ENCODE data around the gene DTL.

DTL gene

DNA sequence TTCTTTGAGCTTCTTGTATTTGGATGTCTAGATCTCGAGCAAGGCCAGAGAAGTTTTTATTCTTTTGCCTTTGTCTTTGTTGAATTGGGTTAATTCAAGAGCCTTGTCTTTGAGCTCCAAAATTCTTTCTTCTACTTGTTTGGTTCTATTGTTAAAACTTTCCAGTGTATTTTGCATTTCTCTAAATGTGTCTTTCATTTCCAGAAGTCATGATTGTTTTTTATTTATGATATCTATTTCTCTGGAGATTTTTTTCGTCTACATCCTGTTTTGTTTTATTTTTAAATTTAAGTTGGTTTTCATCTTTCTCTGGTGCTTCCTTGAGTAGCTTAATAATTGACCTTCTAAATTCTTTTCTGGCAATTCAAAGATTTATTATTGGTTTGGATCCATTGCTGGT, 61.8 kb downstream of the DTL start:
- no peak for DNase-seq (ENCODE audit: low spot score)

DNA sequence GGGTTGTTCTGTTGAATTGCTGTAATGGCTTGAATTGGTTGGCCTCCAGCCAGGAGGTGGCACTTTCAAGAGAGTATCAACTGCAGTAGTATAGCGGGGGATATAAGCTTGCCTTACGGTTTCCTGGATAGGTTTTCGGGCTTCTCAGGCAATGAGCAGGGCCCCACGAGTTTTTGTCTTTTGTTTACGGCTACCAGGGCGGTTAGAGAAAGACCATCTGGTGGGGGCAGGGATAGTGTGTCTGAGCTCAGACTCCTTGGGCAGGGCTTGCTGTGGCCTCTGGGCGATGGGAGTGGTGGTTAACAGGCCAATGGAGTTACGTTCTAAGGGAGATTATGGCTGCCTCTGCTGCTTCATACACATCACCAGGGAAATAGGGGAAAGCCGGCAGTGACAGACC, 62.8 kb downstream of the DTL start:
- no peak for DNase-seq (ENCODE audit: low spot score)

DNA sequence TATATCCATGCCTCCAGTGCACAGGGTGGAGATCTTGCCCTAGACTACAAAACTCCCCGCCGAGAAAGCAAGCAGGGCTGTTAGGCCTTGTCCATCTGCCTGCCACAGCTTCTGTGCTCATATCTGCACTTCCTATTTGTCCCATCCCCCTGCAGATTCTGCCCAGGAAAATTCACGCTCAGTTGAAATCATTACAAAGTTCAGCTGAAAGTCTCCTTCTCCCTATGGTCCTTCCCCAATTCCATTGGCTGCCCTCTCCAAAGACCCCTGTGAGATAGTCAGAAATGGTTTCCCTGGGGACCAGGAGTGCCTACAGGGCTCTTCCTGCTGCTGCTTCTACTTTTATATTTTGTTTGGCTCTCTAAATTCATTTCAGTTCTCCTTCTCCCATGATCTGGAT, 63.2 kb downstream of the DTL start:
- no peak for DNase-seq (ENCODE audit: low spot score)

DNA sequence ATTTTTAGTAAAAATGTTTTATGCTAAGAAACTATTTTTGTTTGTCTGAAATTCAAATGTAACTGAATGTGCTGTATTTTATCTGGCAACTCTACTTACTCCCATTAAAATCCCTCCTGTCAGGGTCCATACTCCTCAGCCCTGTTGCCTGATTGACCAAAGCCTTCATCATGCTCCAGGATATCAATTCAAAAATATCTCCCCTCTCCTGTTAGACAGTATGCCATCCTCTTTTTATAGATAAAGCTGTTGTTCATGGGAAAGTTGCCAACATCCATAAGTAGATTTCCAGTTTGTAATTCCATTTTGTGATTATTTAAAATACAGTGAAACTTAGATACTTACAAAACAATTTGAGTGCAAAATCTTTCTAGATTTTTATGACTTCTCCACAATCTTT, 65.7 kb downstream of the DTL start:
- no peak for DNase-seq (ENCODE audit: low spot score)

DNA sequence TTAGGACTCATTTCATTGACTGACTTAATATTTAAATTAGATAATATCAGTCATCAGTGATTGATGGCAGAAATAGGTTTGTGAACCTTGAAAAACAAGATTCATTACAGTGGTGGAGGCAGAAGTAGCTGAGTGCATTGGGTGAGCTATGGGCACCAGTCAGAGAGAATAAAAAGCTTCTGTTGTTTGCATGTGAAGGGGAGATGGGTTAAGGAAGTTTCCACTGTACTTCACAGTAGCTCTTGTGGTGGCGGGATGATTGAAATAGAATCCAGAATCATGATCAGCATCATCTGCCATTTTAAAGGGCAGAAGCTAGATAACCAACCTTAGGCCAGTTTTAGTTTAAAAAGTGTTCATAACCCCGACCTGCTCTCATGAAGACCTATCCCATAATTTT, 66.2 kb downstream of the DTL start:
- DNase-seq (ENCODE audit: low spot score): no peak

DNA sequence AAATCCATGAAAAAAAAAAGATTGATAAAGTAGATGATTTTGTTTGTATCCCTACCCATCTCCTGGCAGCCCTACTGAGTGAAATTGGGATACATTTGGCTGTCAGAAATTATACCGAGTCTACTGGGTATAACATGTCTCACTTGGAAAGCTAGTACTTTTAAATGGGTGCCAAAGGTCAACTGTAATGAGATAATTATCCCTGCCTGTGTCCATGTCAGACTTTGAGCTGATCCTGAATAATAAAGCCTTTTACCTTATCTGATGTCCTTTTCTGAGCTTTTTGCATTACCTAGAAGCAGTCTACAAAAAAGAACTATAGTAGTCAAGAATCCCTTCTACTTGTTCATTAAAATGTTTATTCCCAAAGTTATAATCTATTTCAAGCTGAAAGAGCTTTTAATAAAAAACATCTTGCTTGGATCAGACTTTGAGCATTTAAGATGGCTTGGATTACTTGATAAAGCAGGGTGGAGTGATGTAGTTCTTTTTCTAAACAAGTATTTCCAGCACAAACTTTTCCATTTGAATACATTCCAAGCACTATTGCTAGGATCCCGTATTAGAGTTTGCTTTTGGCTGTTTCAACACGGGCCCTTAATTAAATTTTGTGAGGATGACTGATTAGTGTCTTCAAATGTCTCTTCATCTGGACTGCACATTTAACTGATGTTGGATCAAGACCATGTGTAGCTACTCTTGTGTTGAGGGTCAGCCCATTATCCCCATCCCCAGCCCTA, 69.2 kb downstream of the DTL start:
- no peak for DNase-seq (ENCODE audit: low spot score)

DNA sequence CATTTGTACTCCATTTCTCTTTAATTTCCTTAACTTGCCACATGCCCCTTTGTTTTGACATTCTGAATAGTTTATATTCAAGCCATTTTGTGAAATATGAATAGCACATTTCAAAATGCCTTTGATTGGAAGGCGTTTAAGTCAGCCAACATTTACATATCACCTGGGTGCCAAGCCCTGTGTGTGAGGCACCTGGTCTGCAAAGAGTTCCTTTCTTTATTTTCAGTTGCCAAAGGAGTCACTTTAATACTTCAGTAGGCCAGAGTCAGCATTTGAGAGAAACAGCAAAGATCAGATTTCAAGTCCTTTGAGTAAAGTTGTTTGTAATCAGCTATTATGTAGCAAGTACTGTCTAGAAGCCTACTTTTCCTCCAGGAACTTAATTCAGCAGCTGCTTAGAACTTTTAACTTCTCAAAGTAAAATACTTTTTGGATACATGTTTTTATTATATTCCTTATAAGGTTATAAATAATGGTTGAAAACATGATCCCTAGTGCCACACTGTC, 70.8 kb downstream of the DTL start:
- no peak for DNase-seq (ENCODE audit: low spot score)

DNA sequence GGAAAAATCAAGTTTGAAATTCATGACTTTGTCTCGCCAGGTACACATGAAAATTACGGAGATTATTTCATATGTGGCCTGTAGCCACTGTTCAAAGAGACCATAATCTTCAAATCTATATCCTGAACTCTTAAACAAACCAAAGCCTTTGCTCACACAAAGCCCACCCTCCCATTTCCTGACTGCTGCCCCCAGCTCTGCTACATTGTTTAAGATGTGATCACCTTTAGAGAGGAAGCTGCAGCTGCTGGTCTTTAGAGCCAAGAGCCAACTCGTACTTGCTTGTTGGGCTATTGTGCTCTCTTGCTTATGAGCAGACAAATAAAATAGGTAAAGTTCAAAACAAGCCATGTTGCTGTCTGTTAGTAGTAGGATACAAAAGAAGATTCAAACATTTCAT, 71.9 kb downstream of the DTL start:
- DNase-seq (ENCODE audit: low spot score): no peak

DNA sequence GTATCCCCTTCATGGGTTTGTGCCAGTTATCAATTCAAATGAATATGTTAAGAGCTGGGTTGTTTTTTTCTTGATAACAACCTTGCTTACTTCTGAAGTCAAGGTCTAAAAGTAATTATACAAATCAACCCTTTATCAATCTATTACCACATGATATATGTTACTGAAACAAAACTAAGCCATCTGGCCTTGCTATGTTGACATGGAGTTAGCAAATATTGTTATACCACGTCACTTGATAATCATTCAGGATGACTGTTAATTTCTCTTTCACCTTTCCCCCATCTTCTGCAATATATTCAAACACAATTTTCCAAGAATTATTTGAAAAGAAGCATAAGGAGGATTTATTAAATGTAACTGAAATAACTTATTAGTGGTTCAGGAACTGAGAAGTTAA, 72.6 kb downstream of the DTL start:
- no peak for DNase-seq (ENCODE audit: low spot score)

DNA sequence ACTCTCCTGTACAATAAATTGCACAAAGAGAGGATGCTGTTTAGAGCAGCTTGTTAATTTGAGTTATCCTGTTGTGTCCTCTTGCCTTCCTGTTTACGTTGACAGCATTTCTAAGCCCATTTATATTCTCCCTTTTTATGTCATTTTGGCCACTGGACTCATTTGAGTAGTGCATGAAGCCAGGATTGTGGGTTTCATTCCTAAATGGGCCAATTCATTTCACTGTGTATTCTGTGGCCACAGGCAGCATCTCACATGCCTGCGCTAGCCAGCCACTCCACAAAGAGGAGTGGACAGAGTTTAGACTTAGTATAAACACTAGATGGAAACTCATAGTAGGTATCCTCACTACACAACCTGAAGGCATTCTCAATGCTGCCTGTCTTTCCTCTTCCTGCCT, 73.4 kb downstream of the DTL start:
- no peak for DNase-seq (ENCODE audit: low spot score)

DNA sequence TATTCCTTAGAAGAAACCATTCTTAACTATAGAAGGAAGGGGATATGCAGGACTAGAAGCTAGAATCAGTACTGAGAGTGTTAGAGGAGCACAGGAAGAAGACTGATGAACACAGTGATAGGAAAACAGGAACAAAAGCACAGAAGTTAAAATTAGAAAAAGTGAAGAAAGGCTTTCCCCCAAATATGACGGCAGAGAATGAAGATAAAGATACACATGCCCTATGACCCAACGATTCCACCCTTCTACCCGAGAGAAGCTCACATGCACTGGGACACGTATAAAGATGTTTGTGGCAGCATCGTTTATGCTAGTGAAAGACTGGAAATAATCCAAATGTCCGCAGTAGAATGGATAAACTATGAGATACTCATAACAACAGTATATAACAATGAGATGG, 74.2 kb downstream of the DTL start:
- DNase-seq (ENCODE audit: low spot score): no peak

DNA sequence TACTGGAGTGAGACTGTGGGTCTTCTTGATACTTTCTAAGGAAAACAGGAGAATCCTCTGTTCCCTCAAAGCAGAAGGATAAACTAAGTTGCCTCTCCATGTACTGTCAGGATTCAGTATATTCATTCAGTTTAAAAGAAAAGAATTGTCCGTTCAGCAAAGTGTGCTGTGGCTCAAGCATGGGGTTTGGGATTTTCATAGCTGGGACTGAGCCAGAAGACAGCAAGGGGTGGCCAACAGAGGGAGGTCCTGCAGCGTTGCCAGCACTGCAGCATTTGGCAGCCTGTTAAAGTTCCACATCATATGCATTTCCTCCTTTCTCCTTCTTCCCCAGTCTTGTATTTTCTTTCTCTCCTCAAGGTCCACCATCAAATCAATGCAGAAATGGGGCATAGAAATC, 75.1 kb downstream of the DTL start:
- DNase-seq (ENCODE audit: low spot score): no peak

DNA sequence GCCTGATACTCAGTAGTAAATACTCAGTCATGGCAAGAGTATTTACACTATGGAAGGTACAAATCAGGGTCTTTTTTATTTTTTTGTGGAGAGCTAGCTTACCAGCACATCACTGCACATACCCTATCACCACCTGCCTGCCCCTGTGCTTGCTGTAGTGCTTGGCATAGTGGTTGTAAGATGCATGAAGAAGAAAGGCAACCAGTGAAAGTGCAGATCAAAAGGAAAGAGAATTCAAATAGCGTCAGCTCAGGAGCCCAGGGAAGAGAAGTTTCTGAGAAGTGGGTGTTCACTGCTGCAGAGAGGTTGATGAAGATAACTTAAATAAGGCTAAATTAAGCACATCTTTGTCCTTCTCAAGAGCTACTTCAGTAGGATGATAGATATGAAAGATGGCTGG, 76.0 kb downstream of the DTL start:
- DNase-seq (ENCODE audit: low spot score): no peak

DNA sequence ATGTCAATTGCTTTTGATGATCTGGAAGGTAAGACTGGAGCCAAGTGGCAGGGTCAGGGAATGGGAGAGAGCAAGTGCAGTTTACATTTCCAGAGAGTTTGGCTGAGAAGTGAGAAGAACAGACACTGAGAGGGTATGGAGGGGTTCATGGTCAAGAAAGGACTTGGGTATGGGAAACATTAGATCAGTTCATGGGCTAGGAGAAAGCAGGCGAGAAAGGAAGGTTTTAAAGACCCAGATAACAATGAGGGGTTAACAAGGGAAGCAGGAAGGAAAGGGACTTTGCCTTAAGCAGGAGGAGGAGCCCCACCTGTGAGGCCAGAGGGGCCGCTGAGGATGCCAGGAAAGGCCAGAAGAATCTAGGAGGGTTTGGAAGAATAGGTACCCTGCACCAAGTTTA, 78.2 kb downstream of the DTL start:
- no peak for DNase-seq (ENCODE audit: low spot score)

DNA sequence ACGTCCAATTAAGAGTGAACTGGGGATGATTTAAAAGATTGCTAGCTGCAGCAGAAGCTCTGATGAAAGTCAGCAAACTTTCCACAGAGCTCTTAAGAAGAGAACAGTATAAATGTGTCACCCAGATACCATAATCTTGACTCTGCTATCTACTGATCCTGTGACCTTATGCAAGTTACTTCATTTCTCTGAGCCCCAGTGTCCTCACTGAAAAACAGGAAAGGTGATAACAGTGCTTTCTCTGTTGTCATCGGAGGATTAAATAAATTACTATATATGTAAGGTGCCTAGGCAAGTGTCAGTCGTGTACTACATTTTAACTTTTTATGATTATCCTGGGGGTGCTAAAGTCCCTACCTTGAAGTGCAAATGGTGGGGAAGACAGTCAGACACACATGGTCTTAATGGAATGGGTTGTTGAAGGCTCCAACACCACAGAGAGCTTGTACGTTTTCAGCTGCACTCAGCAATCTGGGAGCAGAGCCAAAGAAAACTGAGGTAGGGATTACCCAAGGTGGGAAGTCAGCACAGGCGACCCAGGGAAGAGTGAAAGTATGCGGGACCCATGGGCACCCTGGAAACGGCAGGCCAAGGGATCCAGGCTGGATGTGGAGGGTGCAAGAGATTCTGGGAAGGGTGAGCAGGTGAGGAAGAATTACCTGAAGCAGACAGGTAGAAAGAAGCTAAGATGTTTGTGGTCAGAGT, 82.8 kb downstream of the DTL start:
- DNase-seq (ENCODE audit: low spot score): no peak

DNA sequence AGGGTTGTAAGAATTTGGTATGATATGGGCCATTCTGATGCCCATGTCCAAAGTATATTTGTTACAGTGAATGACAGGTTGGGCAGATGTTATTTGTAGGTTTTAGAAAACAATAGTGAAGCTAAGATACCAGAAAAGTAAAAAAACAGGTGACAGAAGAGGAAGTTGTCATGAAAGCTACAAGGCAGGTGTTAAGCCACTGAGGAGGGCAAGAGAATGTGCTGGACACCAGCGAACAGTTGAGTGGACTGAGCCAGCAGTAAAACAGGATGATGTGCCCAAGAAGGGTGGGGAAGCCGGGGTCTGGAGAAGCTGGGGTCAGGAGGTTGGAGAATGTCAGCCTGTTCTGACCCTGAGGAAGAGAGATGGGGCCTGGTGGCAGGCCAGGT, 83.3 kb downstream of the DTL start:
- DNase-seq (ENCODE audit: low spot score): no peak

DNA sequence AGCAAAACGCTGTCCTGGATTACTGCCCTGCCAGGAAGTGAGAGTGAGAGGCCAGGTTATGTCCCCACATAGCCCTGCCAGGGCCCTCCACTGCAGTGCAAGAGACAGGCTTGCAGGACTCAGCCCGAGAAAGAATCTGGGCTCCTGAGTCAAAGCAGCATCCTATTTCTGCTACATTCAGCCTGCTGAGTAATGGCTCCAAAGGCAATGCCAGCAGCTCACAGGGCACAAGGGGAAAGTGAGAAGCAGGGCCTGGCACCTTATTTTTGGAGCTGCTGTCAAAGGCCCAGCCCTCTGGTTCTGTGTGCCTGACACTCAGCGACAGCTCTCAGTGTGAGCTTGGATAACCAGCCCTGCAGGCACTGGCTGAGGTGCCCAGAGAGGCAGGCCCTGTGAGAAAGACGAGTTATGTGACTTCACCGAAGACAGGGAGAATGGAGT, 83.9 kb downstream of the DTL start:
- DNase-seq (ENCODE audit: low spot score): no peak

DNA sequence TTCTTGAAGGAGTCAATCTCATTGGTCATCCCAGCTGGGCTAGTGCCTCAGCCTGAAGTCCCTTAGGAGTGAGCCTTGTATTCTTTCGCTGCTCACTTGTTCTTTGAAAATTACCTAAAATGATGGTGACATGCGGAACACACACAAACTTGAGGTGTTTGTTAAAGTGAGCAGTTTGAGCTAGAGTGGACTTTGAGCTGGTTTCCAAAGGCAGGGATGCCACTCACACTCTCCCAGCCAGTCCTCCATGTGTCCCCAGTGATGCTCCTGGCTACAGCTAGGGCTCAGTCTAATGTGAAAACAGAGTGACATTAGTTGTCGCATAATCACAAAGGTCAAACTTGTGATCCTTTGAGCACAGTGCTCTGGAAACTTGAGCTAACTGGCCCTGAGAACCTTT, 84.3 kb downstream of the DTL start:
- no peak for DNase-seq (ENCODE audit: low spot score)

DNA sequence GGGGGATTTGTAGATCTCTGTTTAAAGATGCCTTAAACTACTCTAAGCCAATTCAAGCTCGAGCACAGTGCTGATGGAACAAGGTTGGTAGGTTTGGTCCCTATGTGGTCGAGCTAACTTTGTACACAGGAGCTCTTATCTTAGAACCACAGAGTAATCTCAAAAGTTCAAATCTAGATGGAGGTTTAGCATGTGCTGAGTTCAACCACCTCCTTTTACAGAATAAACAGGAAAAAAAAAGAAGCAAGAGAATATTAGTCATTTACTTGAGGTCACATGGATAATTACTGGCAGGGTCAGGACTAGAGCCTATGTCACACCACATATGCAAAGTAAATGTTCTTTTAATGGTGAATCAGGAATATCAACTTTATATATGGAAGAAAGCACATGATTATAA, 86.2 kb downstream of the DTL start:
- no peak for DNase-seq (ENCODE audit: low spot score)

DNA sequence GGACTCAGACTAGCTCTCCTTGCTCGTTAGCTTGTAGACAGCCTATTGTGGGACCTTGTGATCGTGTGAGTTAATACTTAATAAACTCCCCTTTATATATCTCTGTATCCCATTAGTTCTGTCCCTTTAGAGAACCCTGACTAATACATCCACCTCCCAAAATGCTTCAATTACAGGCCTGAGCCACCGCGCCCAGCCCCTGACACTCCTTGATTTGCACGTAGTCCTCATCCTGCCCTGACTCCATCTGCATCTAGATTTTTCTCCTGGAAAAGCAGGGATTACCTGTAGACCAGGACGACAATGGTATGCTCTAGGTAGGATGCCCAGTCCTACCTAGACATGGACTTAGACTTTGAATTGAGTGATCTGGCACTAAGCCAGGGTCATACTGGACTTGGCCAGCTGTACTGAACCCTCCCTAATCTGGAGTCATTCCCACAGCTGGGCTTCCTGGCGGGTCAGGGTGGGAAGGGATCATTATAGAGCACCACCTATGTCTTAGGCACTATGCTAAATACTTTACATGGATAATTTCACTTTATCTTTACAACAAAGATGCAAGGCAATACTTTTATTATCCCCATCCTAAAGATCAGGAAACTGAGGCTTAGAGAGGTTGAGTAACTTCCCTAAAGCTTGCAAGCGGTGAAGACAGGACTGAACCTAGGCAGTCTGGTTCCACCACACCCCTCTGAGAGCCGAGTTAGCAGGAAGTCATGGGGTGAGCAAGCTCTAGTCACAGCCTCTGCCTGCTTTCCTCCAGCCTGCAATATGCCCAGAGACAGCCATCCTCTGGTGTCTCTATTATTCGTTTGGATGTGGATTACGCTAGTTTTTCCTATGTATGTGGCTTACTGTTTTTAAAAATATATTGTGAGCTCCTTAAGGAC, 89.4 kb downstream of the DTL start:
- DNase-seq (ENCODE audit: low spot score): no peak

DNA sequence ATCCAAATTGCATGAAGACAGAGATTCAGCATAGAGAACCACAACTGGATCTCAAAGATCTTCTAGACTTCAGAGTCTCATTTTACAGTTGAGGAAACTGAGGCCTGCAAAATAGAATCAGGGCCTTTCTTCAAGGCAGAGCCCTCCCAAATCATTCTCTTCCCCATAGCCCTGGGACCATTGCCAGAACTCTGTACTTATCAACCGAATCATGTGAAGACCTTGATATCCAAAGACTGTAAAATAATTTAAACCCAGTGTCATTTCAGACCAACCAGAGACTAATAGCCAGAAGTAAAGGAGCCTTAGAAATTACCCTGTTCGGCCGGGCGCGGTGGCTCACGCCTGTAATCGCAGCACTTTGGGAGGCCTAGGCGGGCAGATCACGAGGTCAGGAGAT, 90.1 kb downstream of the DTL start:
- no peak for DNase-seq (ENCODE audit: low spot score)

DNA sequence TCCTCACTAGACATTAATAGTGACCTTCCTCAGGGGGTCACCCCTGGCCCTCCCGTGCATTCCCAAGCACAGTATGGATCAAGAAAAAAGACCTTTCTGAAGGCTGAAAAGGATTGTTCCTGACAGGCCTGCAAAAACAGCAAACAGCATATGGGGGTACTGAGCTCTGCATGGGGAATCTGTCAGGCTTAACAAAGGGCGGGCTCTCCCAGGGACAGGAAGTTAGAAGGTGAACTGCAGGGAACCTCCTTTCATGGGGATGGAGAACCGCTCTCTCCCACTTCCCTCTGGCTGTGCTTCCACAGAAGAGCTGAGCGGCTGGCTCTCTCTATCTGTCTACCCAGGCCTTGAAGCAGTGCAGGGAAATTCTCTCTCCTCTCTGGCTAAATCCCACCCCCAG, 91.7 kb downstream of the DTL start:
- no peak for DNase-seq (ENCODE audit: low spot score)

DNA sequence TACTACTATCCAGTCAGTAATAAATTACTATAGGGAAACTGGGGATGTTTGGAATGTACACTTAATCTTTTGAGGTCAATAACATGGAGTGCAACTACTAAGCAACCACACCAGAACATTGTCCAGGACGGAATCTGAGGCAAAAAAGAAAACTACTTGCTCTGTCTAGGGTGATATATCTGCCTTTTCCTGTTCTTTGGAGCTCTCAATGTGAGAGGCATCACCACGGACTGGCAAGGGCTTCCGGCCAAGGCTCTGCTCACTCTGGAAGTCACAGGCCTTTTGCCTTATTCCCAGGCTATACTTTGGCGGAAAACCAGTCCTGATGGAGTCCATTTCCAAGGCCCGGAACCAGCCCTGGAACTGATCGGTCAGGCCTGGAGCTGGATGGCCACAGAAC, 94.2 kb downstream of the DTL start:
- DNase-seq (ENCODE audit: low spot score): no peak

Measured in putamen (tissue), 1 donor.